Right atrium auricular region (tissue), 2 donors: Measurements from ENCODE around the gene PRF1. TPM values are rescaled to one million over a fixed set of nuclear protein-coding genes. Genes with fewer than 3 reads are reported as not detected.

Experiments used
- DNase-seq: peaks from one replicate; pipeline ENCODE4 v3.0.0-alpha.2; 2019; ENCODE audit warnings: low spot score
- H3K27ac ChIP-seq, 2 donors: fragments of 200-600 bp; sonication (generic); 1 replicate in 1 of 2; 2 replicates in 1 of 2; pipeline ENCODE4 v1.5.1; 2016 to 2019
- H3K27me3 ChIP-seq, 2 donors: fragments of 200-600 bp; sonication (generic); one replicate each; pipeline versions ENCODE4 v1.5.1 to v1.6.0; 2017 to 2019
- H3K36me3 ChIP-seq: fragments of 200-600 bp; sonication (generic); one replicate; pipeline ENCODE4 v1.5.1; 2016
- H3K4me1 ChIP-seq, 2 donors: fragments of 200-600 bp; sonication (generic); one replicate each; pipeline versions ENCODE4 v1.5.1 to v1.6.0; 2017 to 2019
- H3K4me3 ChIP-seq, 2 donors: fragments of 200-600 bp; sonication (generic); 1 replicate in 1 of 2; 2 replicates in 1 of 2; pipeline ENCODE4 v1.5.1; 2017 to 2019; ENCODE audit warnings: mild to moderate bottlenecking in 1 of 2, moderate library complexity in 1 of 2
- H3K9me3 ChIP-seq, 2 donors: fragments of 200-600 bp; sonication (generic); one replicate each; pipeline ENCODE4 v1.5.1; 2019
- CTCF ChIP-seq, 2 donors: fragments of 200-600 bp; sonication (generic); IDR thresholded peaks; one replicate each; pipeline ENCODE4 v1.5.1; 2019; ENCODE audit warnings: antibody characterized with exemption in 2 of 2
- total RNA-seq, 2 donors: library from RNA; depleted of rRNA; stranded (reverse); fragments of >200 nt; gene quantifications; one replicate each; pipeline ENCODE4 v1.1.0, GENCODE V29; 2016

The PRF1 gene
- total RNA-seq, 2 donors from 2014 or later = 1.1 to 1.4 TPM

- Histone ChIP-seq H3K36me3 (no peaks in the 10 kb centered on the region), H3K4me3 (no peak overlapping the region), H3K9me3 (no peaks in the 10 kb centered on the region), H3K27me3 (no peaks in the 10 kb centered on the region), H3K27ac (no peak overlapping the region), H3K4me1 (peaks cover 0 to 17% of the 10 kb centered on the region in 2 donors)
- no peak for DNase-seq
- TF ChIP-seq CTCF (IDR thresholded peaks at IDR 0.05) = no peak
Observed at GRCh38 chr10:70573599-70574506, 28.7 kb downstream of the PRF1 start.

- Histone ChIP-seq H3K4me3 (no peak overlapping the region), H3K27me3 (no peaks in the 10 kb centered on the region), H3K27ac (no peak overlapping the region), H3K36me3 (no peaks in the 10 kb centered on the region), H3K9me3 (no peaks in the 10 kb centered on the region), H3K4me1 (peaks cover 0 to 16% of the 10 kb centered on the region in 2 donors)
- DNase-seq = no peak
- no peak for TF ChIP-seq CTCF (IDR thresholded peaks at IDR 0.05)
Observed at GRCh38 chr10:70571636-70572439, 30.7 kb downstream of the PRF1 start.

GRCh38 chr10:70571236-70571635, 31.3 kb downstream of the PRF1 start:
- no peak for DNase-seq
- no peaks in the 10 kb centered on the region for H3K36me3 ChIP-seq
- peaks cover 0 to 10% of the 10 kb centered on the region in 2 donors for H3K4me1 ChIP-seq
- no peaks in the 10 kb centered on the region for H3K27me3 ChIP-seq
- H3K9me3 ChIP-seq = no peaks in the 10 kb centered on the region
- TF ChIP-seq CTCF (IDR thresholded peaks at IDR 0.05) = no peak
- no peak overlapping the region for H3K4me3 ChIP-seq
- H3K27ac ChIP-seq = no peak overlapping the region

- DNase-seq = no peak
- no peaks in the 10 kb centered on the region for H3K36me3 ChIP-seq
Observed at GRCh38 chr10:70568781-70569495, 33.6 kb downstream of the PRF1 start.

More at GRCh38 chr10:70568781-70569495, 33.6 kb downstream of the PRF1 start:
- H3K27ac ChIP-seq = no peak overlapping the region
- H3K27me3 ChIP-seq = no peaks in the 10 kb centered on the region
- no peaks in the 10 kb centered on the region for H3K9me3 ChIP-seq
- H3K4me3 ChIP-seq = no peak overlapping the region
- TF ChIP-seq CTCF (IDR thresholded peaks at IDR 0.05) = no peak
- peaks cover 0 to 14% of the 10 kb centered on the region in 2 donors for H3K4me1 ChIP-seq
